Activated CD4-positive, alpha-beta T cell treated with anti-CD3 and anti-CD28 coated beads, Interleukin-2, amount 50 U/mL, for 1 hour (primary cell): ENCODE data around the gene ACE2.
"Not testable (repeated sequence)": the region's sequence is repeated elsewhere in the genome, so short reads cannot be mapped to it uniquely, and the experiment has no call there.

Source experiments
- DNase-seq: peaks from one replicate; pipeline ENCODE4 v3.0.0-alpha.2; 2020

Gene ACE2

DNA sequence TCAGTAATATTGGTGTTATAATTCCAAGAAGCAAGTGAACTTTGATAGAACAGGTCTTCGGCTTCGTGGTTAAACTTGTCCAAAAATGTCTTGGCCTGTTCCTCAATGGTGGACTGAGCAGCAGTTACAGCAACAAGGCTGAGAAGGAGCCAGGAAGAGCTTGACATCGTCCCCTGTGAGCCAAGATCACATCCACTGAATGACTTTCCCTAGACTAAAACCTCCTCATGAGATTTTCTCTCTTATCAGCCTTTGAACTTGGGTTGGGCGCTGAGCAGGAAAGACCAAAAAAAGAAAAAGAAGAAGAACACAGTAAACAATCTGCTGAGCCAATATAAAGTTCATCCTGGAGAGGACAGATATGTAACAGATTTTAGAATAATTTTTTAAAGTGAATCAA, at the start of gene ACE2:
Gene ACE2 (minus strand): TSS at position 216 of the 400 bp plus-strand sequence. CDS start 49 bp downstream, at position 167.
- DNase-seq = no peak

GRCh38 chrX:15647510-15647909, 46.8 kb upstream of the ACE2 start:
- not testable (repeated sequence) for DNase-seq

DNA sequence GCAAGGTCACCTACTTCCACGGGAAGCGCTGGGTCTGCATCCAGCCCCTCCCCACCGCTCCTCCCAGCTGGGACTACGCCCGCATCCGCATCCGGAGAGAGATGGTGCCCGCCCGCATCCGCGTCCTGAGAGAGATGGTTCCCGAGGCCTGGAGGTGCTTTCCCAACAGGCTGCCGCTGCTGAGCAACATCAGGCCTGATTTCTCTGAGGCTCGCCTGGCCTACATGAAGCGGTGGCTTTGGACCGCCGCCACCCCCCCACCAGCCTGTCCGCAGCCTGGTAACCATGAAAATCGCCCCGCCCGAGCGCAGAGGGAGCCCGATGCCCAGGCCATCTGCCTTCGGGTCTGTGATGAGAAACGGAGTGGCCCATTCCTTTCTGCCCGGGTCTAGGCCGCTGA, 45.8 kb upstream of the ACE2 start:
- DNase-seq = no peak

DNA sequence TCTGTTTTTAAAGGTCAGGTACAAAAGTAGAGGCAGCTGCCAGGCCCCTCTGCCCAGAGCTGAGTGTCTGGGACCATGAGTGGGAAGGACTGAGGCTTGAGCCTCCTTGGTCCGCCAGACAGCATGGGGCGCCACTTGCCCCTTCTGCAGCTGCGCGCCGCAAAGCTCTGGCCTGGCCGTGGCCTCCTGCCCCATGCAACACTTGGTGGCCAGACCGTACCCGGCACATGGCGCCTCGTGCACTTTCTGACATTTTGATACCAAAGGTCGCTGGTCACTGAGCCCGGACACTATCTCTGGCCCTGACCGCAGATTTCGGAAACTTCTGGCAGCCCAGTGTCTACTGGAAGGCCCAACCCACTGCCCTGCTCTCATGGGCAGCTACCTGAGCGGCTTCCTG, 45.3 kb upstream of the ACE2 start:
- no peak for DNase-seq

- DNase-seq = no peak
Observed at GRCh38 chrX:15645266-15645665, 44.5 kb upstream of the ACE2 start.

GRCh38 chrX:15644560-15644872, 43.8 kb upstream of the ACE2 start:
- no peak for DNase-seq

GRCh38 chrX:15643786-15644559, 43.2 kb upstream of the ACE2 start:
- DNase-seq = no peak

DNA sequence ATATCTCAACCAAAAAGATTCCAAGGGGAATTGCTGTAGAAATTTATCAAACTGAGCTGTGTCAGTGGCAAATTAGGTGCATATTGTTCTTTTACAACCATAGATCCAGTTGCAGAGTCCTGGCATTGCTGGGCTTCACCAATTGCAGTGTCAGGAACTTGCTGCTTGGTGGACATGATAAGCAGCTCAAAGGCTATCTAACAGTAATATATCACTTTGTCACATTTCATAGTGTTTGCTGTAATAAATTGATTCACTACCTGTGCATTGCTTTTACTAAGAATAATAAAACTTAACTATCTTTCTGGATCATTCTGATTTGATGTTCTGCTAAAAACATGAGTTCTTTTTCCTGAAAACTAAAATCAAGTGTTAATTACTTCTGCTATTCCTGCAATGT, 30.9 kb upstream of the ACE2 start:
- no peak for DNase-seq

- DNase-seq = no peak
Observed at GRCh38 chrX:15623054-15623453, 22.3 kb upstream of the ACE2 start.

DNA sequence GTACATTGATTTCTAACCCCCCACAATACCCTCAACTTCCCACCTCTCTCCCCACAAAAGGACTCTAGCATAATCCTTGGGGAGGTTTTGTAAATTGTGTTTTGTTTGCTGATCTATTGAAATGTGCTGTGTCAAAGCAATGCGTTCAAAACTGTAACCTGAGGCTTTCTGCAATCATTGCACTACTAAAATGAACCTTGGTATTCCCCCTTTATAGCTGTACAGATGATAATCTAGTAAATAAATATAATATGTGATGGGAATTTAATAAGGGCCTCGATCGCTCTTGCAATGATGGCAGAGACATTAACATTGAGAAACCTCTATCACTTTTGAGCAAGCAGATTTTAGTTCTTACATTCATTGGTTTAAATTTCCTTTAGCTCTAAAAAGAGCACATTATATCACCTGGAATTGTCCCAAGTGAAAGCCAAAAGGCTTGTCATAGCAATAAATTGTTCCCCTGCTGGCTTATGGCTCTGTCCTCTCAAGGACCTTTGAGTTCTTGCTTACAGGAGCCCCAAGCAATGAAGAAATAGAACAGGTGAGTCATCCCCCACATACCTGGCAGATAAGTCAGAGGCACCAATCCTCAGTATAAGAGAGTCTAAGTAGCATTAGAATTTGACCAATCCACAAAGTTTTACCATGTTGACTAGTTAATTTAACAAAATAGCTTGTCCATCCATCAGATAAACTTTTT, 18.4 kb upstream of the ACE2 start:
- no peak for DNase-seq

GRCh38 chrX:15617111-15617510, 16.4 kb upstream of the ACE2 start:
- DNase-seq = no peak

DNA sequence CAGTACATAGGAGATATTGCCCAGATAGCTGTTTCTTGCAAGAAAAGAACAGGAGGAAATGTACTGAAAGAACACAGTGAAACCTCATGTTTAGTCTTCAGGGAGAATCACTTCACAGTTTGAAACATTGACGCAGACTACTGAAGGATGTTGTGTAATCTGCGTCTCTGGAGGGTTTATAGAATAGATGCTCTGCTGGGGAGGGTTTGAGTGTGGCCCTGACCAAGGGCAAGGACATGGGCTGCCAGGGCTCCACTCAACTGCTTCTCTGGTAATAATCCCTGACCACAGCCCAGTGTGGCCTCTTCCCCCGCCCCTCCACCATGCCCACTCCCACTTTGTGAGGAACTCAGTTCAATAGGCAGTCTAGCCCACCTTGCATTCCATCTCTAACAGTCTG, 15.8 kb upstream of the ACE2 start:
- DNase-seq = no peak

- no peak for DNase-seq
Observed at GRCh38 chrX:15607067-15607466, 6.3 kb upstream of the ACE2 start.

- no peak for DNase-seq
Observed at GRCh38 chrX:15606136-15606535, 5.4 kb upstream of the ACE2 start.

DNA sequence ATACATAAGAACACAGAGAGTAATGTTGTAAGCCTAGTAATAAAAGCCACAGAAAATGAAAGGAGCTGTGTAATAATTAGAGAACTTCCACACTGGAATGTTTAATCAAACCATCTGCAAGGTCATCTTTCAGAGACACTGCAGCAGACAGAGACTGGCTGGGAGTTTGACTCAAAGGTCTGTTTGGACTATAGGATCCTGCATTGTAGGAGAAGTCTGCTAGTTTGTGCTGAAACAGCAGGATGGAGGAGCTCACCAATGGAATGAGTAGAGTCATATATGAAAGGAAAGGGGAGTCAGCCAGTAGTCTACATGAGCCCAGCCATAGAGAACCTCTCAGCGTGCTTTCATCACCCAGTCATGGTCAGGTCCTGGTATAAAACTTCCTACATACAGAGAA, 4.5 kb upstream of the ACE2 start:
- no peak for DNase-seq

GRCh38 chrX:15602761-15603160, 2.0 kb upstream of the ACE2 start:
- DNase-seq = no peak

- DNase-seq = no peak
Observed at GRCh38 chrX:15601932-15602331, 1.2 kb upstream of the ACE2 start.

- DNase-seq = no peak
Observed at GRCh38 chrX:15600049-15600448, 711 bp downstream of the ACE2 start.

DNA sequence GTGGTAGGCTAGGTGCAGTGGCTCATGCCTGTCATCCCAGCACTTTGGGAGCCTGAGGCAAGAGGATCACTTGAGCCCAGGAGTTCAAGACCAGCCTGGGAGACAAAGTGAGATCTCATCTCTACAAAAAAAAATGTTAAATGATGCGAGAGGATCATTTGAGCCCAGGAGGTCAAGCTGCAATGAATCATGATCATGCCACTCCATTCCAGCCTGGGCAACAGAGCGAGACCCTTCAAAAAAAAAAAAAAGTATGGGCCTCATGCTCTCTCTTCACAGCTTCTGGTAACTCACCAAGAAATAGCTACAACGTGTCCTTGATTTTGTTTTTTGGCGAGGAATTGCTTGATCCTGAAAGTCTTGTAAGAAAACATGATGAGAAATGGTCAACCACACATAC, 1.3 kb downstream of the ACE2 start:
- DNase-seq = no peak

DNA sequence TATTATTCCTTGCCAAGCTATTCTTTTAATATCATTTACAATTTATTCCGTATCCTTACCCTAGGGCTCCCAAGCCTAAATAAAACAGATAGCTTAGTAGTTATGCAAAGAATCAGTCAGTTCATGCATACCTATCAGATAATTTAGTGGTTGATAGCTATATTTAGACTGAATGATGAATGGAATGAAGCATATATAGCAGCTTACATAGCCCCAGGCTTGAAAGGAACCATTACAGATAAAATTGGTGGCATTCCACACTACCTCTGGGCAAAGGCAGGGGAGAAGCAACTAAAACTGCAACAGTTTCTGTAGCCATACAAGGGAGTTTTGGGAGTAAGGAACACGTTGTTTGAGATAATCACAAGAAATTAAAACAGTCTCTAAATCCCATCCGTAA, 2.7 kb downstream of the ACE2 start:
- no peak for DNase-seq

GRCh38 chrX:15594371-15594770, 6.4 kb downstream of the ACE2 start:
- DNase-seq = no peak

DNA sequence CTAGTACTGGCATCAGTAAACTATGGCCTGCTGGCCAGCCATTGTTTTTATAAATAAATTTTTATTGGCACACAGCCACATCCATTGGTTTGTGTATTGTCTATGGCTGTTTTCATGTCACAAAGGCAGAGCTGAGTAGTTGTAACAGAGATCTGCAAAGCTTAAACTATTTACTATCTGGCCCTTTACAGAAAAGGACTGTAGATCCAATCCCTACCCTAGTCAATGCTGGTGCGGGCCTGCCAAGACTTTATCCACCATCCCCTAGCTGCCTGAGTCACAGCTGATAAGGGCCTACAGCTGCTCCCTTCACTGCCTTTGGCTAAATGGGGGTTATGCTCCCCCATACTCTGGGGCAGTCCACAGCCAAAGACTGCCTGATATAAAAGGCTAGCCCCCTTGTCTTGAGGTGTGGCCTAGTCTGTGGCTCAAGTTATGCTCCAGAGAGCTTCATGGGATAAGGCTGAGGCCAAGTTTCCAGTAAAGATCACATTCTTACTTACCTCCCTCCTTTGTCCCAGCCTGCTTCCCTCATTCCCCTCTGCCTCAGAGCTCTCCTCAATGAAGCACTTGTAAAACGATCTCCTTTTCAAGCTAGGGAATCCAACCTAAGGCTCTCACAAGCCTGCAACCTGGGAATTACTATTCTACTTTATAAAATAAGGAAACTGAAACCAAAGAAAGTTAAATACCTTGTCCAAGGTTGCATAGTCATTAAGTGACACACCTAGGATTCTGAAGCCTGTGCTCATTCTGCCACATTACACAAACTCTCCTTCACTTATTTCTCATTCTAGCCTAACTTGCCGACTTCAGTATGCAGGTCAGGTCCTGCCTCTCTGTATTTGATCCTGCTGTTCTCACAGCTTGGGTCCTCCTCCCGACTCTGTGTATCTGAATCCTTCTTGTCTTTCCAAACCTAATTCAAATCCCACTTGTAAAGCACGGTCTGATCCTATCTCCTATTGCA, 20.7 kb downstream of the ACE2 start:
- DNase-seq = no peak

DNA sequence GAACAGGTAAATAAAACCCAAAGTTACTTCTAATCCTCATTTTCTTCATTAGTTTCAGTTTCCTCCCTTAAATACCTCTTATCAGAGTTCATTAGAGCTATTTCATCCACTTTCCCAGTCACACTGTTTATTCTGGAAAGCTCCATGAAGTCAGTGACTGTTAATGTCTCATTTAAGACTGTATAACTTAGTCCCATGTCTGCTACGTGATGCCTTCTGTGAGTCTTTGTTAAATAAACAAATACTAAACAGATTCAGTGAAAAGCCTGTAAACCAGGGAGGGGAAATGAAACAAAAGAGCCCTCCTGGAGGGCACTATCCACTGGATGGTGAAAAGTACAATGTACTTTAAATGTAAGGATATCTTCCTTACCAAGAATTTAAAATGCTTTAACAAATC, 24.7 kb downstream of the ACE2 start:
- DNase-seq = no peak

DNA sequence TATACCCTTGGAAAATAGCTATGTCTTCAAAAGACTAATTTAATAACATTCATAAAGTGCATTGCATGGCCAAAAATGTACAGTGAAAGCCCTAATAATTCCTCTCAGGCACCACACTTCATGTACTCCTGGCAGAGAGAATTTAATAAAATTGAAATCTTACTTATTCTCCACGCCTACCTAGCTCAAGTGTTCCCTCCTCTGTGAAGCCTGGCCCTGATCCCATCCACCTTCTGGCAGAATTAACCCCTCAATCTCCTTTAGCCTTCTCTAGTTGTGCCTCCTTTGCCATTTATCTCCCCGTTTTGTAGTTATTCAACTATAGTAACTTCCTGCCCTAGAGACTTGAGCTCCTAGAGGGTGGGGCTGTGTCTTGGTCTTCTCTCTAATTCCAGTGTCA, 26.7 kb downstream of the ACE2 start:
- DNase-seq = no peak
